Parathyroid adenoma (tissue), 2 donors: Measurements from ENCODE around the gene KRTAP10-10.
"Not testable (repeated sequence)": the region's sequence is repeated elsewhere in the genome, so short reads cannot be mapped to it uniquely, and the experiment has no call there.

Source experiments
- H2AFZ ChIP-seq: fragments of 300-600 bp; sonication (generic); one replicate; pipeline ENCODE4 v1.7.0; 2017; ENCODE audit warnings: antibody characterized with exemption, mild to moderate bottlenecking
- H3K27ac ChIP-seq: fragments of 300-600 bp; sonication (generic); one replicate; pipeline ENCODE4 v1.7.0; 2017
- H3K27me3 ChIP-seq: fragments of 300-600 bp; sonication (generic); one replicate; pipeline ENCODE4 v1.7.0; 2017; ENCODE audit warnings: low read length; ENCODE audit not compliant: control insufficient read depth, insufficient read depth
- H3K36me3 ChIP-seq: fragments of 300-600 bp; sonication (generic); one replicate; pipeline ENCODE4 v1.7.0; 2017; ENCODE audit warnings: low read length; ENCODE audit not compliant: control insufficient read depth, insufficient read depth
- H3K4me1 ChIP-seq: fragments of 300-600 bp; sonication (generic); one replicate; pipeline ENCODE4 v1.7.0; 2017; ENCODE audit warnings: control low read depth
- H3K4me2 ChIP-seq: fragments of 300-600 bp; sonication (generic); one replicate; pipeline ENCODE4 v1.7.0; 2017; ENCODE audit warnings: low read length
- H3K4me3 ChIP-seq: fragments of 300-600 bp; sonication (generic); one replicate; pipeline ENCODE4 v1.7.0; 2017; ENCODE audit warnings: low read depth, low read length
- H3K79me2 ChIP-seq: fragments of 300-600 bp; sonication (generic); one replicate; pipeline ENCODE4 v1.7.0; 2017; ENCODE audit warnings: control low read depth
- H3K9ac ChIP-seq: fragments of 300-600 bp; sonication (generic); one replicate; pipeline ENCODE4 v1.7.0; 2017; ENCODE audit warnings: mild to moderate bottlenecking
- H3K9me3 ChIP-seq: fragments of 300-600 bp; sonication (generic); one replicate; pipeline ENCODE4 v1.7.0; 2017; ENCODE audit warnings: low read length; ENCODE audit not compliant: control insufficient read depth
- TF ChIP-seq, protein P1 (sequence below): fragments of 300-600 bp; sonication (generic); IDR thresholded peaks from one replicate; pipeline ENCODE4 v1.7.0; 2017; ENCODE audit warnings: antibody characterized with exemption, mild to moderate bottlenecking
- donor health status: primary hyperparathyroidism.

The KRTAP10-10 gene

GRCh38 chr21:44684077-44684476 is 46.9 kb downstream of the KRTAP10-10 start:
- H3K4me2 ChIP-seq, result no peak overlapping the region

GRCh38 chr21:44684483-44684882 is 47.3 kb downstream of the KRTAP10-10 start:
- no peak overlapping the region for H3K4me3 ChIP-seq
- H3K9me3 ChIP-seq, result no peaks in the 10 kb centered on the region
- no peak overlapping the region for H3K27ac ChIP-seq
- no peak overlapping the region for H2AFZ ChIP-seq
- no peaks in the 10 kb centered on the region for H3K4me1 ChIP-seq
- TF ChIP-seq, protein P1, sequence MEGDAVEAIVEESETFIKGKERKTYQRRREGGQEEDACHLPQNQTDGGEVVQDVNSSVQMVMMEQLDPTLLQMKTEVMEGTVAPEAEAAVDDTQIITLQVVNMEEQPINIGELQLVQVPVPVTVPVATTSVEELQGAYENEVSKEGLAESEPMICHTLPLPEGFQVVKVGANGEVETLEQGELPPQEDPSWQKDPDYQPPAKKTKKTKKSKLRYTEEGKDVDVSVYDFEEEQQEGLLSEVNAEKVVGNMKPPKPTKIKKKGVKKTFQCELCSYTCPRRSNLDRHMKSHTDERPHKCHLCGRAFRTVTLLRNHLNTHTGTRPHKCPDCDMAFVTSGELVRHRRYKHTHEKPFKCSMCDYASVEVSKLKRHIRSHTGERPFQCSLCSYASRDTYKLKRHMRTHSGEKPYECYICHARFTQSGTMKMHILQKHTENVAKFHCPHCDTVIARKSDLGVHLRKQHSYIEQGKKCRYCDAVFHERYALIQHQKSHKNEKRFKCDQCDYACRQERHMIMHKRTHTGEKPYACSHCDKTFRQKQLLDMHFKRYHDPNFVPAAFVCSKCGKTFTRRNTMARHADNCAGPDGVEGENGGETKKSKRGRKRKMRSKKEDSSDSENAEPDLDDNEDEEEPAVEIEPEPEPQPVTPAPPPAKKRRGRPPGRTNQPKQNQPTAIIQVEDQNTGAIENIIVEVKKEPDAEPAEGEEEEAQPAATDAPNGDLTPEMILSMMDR, result no peak
- H3K79me2 ChIP-seq, result no peaks in the 10 kb centered on the region
- H3K27me3 ChIP-seq, result no peaks in the 10 kb centered on the region
- H3K9ac ChIP-seq, result no peak overlapping the region
- no peaks in the 10 kb centered on the region for H3K36me3 ChIP-seq
- no peak overlapping the region for H3K4me2 ChIP-seq

More at GRCh38 chr21:44684077-44684476, 46.9 kb downstream of the KRTAP10-10 start:
- Histone ChIP-seq H3K36me3 (no peaks in the 10 kb centered on the region), H3K4me3 (no peak overlapping the region), H3K79me2 (no peaks in the 10 kb centered on the region), H3K9me3 (no peaks in the 10 kb centered on the region), H3K4me1 (no peaks in the 10 kb centered on the region), H3K27ac (no peak overlapping the region), H2AFZ (no peak overlapping the region), H3K9ac (no peak overlapping the region), H3K27me3 (no peaks in the 10 kb centered on the region)
- TF ChIP-seq, protein P1, result no peak

- H3K27ac ChIP-seq, H3K9me3 ChIP-seq, H3K4me3 ChIP-seq, H3K9ac ChIP-seq, H3K79me2 ChIP-seq, H2AFZ ChIP-seq, H3K4me2 ChIP-seq, H3K4me1 ChIP-seq, H3K36me3 ChIP-seq, H3K27me3 ChIP-seq: not testable (repeated sequence)
These were observed 47.9 kb downstream of the KRTAP10-10 start for GRCh38 chr21:44685050-44685449.

- no peaks in the 10 kb centered on the region for H3K27me3 ChIP-seq
- no peaks in the 10 kb centered on the region for H3K4me1 ChIP-seq
- H2AFZ ChIP-seq, result no peak overlapping the region
- TF ChIP-seq, protein P1, result no peak
- no peak overlapping the region for H3K27ac ChIP-seq
- no peak overlapping the region for H3K4me3 ChIP-seq
- H3K79me2 ChIP-seq, result no peaks in the 10 kb centered on the region
- no peak overlapping the region for H3K9ac ChIP-seq
- no peaks in the 10 kb centered on the region for H3K36me3 ChIP-seq
- no peak overlapping the region for H3K4me2 ChIP-seq
- H3K9me3 ChIP-seq, result no peaks in the 10 kb centered on the region
These were observed 49.0 kb downstream of the KRTAP10-10 start for GRCh38 chr21:44686000-44686781.

DNA sequence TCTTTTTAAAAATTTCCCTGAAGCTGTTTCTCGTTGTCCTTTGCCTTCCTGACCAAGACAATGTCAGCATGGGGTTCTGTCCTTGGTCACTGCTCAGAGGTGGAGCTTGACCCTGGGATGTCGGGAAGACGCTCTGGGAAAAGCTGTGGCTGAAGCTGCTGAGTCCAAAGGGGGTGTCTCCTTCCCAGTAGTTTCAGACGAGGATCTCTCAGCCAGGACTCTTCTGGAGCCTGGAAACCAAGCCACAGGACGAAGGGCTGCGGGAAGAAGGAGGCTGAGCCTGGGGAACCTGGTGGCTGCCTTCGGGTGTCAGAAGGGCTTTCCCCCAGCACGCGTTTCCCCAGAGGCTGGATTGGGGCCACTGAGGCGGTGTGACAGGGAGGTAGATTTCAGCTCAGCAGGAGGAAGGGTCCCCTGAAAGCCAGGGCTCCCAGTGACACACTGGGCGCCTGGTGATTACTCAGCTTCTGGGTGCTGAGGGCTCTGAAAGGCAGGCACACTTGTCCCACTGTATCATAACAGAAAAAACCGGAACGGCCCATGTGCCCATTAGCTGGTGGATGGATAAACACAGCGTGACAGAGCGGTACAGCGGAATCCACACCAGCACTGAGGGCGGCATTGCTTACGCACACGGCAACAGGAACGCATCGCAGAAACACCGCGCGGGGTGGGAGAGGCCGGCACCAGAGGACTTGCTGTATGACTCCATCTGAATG is 49.8 kb downstream of the KRTAP10-10 start:
- Histone ChIP-seq H3K79me2 (no peaks in the 10 kb centered on the region), H3K9me3 (no peaks in the 10 kb centered on the region), H2AFZ (no peak overlapping the region), H3K4me3 (no peak overlapping the region), H3K27me3 (no peaks in the 10 kb centered on the region), H3K4me2 (no peak overlapping the region), H3K36me3 (no peaks in the 10 kb centered on the region), H3K27ac (no peak overlapping the region), H3K9ac (no peak overlapping the region), H3K4me1 (no peaks in the 10 kb centered on the region)
- TF ChIP-seq, protein P1, result no peak
